ENCODE results near the gene TBC1D1.

TBC1D1 gene

DNA sequence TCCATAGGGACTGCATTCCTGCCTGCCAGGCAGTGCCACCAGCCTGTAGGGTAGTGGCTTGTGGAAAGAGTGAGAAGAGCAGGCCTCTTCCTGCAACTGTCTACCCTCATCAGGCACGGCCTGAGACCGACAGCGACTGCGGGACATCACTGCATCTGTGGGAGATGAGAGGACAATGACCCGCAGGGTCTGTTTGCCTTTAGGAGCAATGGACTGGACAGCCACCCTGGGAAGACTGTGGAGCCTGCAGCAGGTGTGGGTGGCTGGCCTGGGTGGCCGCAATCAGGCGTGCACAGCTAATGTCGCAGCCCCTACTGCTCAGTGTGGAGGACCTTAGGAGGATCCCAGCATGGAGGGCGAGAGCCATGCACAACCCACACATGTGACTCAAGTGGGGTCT, 297.3 kb downstream of the TBC1D1 start:
- Histone ChIP-seq H3K9ac (no peak overlapping the region), H3K27ac (no peak overlapping the region)
- TF ChIP-seq, protein P1, sequence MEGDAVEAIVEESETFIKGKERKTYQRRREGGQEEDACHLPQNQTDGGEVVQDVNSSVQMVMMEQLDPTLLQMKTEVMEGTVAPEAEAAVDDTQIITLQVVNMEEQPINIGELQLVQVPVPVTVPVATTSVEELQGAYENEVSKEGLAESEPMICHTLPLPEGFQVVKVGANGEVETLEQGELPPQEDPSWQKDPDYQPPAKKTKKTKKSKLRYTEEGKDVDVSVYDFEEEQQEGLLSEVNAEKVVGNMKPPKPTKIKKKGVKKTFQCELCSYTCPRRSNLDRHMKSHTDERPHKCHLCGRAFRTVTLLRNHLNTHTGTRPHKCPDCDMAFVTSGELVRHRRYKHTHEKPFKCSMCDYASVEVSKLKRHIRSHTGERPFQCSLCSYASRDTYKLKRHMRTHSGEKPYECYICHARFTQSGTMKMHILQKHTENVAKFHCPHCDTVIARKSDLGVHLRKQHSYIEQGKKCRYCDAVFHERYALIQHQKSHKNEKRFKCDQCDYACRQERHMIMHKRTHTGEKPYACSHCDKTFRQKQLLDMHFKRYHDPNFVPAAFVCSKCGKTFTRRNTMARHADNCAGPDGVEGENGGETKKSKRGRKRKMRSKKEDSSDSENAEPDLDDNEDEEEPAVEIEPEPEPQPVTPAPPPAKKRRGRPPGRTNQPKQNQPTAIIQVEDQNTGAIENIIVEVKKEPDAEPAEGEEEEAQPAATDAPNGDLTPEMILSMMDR (IDR thresholded peaks at IDR 0.05) = no peak

DNA sequence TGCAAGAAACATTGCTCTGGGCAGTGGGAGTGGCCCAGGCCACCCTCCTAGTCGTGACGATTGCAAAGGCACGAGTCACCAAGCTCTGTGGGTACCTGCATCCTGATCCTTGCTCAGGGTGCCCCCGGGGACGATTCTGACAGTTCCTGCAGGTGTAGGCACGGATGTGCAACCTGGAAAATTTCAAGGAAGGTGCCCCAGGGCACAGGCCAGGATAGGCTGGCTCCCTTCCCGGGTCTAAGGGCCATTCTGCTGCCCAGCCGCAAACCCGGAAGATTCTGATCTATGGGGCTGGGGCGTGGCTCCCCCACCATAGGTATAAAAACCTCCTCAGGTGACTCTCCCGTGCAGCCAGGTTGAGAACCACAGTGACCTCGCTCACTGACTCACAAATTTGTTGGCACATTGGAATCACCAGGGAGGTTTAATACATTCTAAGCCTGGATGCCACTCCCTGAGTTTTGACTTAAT, 297.8 kb downstream of the TBC1D1 start:
- Histone ChIP-seq H3K4me2 (ENCODE audit: low read length) (no peak overlapping the region), H3K9me3 (ENCODE audit: control insufficient read depth, low read length) (no peaks in the 10 kb centered on the region), H3K79me2 (no peaks in the 10 kb centered on the region), H2AFZ (no peak overlapping the region), H3K27me3 (ENCODE audit: control insufficient read depth, insufficient read depth, low read length) (no peaks in the 10 kb centered on the region), H3K36me3 (ENCODE audit: control insufficient read depth, insufficient read depth, low read length) (no peaks in the 10 kb centered on the region), H3K4me1 (no peaks in the 10 kb centered on the region), H3K27ac (no peak overlapping the region), H3K4me3 (ENCODE audit: low read depth, low read length) (no peak overlapping the region), H3K9ac (no peak overlapping the region)
- TF ChIP-seq, protein P1 (IDR thresholded peaks at IDR 0.05) = no peak

More for the DNA sequence above, 297.3 kb downstream of the TBC1D1 start:
- Histone ChIP-seq H3K4me1 (no peaks in the 10 kb centered on the region), H3K27me3 (ENCODE audit: control insufficient read depth, insufficient read depth, low read length) (no peaks in the 10 kb centered on the region), H3K36me3 (ENCODE audit: control insufficient read depth, insufficient read depth, low read length) (no peaks in the 10 kb centered on the region), H3K79me2 (no peaks in the 10 kb centered on the region), H2AFZ (no peak overlapping the region), H3K4me2 (ENCODE audit: low read length) (no peak overlapping the region), H3K4me3 (ENCODE audit: low read depth, low read length) (no peak overlapping the region), H3K9me3 (ENCODE audit: control insufficient read depth, low read length) (no peaks in the 10 kb centered on the region)

Data from parathyroid adenoma (tissue), 2 donors.